Vagina (tissue), 2 donors: Measurements from ENCODE around the gene OCSTAMP.

ENCODE experiments used
- POLR2A ChIP-seq, 2 donors: fragments of 450-650 bp; IDR thresholded peaks; one replicate each; pipeline ENCODE4 v1.6.1; 2017; ENCODE audit warnings: antibody characterized with exemption in 2 of 2, mild to moderate bottlenecking in 2 of 2, moderate library complexity in 2 of 2
- TF ChIP-seq, protein P1 (sequence below), 3 experiments: fragments of 450-650 bp in 2 of 3; fragments of 200-600 bp in 1 of 3; sonication (generic) in 1 of 3; IDR thresholded peaks; one replicate each; pipeline ENCODE4 v1.5.1; 2017 to 2019; ENCODE audit warnings: antibody characterized with exemption in 3 of 3, mild to moderate bottlenecking in 2 of 3, moderate library complexity in 2 of 3

- TF ChIP-seq, protein P1, sequence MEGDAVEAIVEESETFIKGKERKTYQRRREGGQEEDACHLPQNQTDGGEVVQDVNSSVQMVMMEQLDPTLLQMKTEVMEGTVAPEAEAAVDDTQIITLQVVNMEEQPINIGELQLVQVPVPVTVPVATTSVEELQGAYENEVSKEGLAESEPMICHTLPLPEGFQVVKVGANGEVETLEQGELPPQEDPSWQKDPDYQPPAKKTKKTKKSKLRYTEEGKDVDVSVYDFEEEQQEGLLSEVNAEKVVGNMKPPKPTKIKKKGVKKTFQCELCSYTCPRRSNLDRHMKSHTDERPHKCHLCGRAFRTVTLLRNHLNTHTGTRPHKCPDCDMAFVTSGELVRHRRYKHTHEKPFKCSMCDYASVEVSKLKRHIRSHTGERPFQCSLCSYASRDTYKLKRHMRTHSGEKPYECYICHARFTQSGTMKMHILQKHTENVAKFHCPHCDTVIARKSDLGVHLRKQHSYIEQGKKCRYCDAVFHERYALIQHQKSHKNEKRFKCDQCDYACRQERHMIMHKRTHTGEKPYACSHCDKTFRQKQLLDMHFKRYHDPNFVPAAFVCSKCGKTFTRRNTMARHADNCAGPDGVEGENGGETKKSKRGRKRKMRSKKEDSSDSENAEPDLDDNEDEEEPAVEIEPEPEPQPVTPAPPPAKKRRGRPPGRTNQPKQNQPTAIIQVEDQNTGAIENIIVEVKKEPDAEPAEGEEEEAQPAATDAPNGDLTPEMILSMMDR (IDR thresholded peaks at IDR 0.05) = no peak
- no peak for TF ChIP-seq POLR2A (IDR thresholded peaks at IDR 0.05)
Measured at GRCh38 chr20:46573234-46573633, 22.8 kb upstream of the OCSTAMP start.
